Esophagus squamous epithelium (tissue), 4 donors: ENCODE measurements around the gene NEDD4L.

ENCODE experiments used
- CTCF ChIP-seq, 6 experiments: fragments of 450-650 bp in 4 of 6; fragments of 200-600 bp in 2 of 6; sonication (generic) in 2 of 6; IDR thresholded peaks; one replicate each; pipeline ENCODE4 v1.5.1; 2016 to 2019; ENCODE audit warnings: antibody characterized with exemption in 6 of 6, mild to moderate bottlenecking in 4 of 6, moderate library complexity in 4 of 6
- POLR2A ChIP-seq, 4 donors: fragments of 450-650 bp; IDR thresholded peaks; one replicate each; pipeline ENCODE4 v1.6.1; 2017; ENCODE audit warnings: antibody characterized with exemption in 4 of 4, mild to moderate bottlenecking in 4 of 4, moderate library complexity in 3 of 4

- no peak for TF ChIP-seq CTCF (IDR thresholded peaks at IDR 0.05)
- no peak for TF ChIP-seq POLR2A (IDR thresholded peaks at IDR 0.05)
Observed at GRCh38 chr18:58148954-58149471, 105.0 kb downstream of the NEDD4L start.
